ENCODE results near the gene YARS1. TPM values are rescaled to one million over a fixed set of nuclear protein-coding genes. Genes with fewer than 3 reads are reported as not detected.

YARS1 gene
- total RNA-seq, 3 donors from 2014 or later, result 53.8 to 67.5 (median 67.2) TPM

DNA sequence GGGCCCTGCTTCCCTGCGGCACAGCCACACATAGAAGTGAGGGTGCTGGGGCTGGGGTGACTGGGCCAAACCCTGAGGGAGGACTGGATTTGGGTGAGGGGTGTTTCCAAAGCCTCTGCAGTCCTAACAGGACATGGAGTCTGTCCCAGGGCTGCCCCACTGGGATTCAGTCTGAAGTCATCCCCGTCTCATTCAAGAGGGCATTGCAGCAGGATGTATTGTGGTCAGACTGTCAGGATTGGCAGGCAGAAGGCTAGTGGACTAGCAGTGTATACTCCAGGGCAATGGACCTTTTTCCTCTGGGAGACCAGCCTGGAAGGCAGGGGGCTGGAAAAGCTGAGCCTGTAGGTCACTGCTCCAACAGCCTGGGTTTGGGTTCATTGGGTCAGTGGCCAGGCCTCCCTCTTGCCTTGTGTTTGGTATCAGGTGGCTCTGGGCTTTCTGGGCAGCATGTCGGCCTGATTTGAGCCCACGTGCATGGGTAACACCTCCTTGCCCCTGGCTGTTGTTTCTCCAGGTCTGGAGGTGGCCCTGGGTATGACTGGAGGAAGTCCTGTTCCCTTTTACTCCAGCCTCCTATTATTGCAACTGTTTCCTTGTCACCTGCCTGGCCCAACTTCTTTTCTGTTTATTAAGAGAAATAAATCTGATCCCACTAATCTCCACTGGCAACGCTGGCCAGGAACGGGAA is 73.6 kb downstream of the YARS1 start:
- peaks cover 4 to 7% of the 10 kb centered on the region in 2 donors for H3K4me1 ChIP-seq
- no peaks in the 10 kb centered on the region for H3K27me3 ChIP-seq
- TF ChIP-seq, protein P1, sequence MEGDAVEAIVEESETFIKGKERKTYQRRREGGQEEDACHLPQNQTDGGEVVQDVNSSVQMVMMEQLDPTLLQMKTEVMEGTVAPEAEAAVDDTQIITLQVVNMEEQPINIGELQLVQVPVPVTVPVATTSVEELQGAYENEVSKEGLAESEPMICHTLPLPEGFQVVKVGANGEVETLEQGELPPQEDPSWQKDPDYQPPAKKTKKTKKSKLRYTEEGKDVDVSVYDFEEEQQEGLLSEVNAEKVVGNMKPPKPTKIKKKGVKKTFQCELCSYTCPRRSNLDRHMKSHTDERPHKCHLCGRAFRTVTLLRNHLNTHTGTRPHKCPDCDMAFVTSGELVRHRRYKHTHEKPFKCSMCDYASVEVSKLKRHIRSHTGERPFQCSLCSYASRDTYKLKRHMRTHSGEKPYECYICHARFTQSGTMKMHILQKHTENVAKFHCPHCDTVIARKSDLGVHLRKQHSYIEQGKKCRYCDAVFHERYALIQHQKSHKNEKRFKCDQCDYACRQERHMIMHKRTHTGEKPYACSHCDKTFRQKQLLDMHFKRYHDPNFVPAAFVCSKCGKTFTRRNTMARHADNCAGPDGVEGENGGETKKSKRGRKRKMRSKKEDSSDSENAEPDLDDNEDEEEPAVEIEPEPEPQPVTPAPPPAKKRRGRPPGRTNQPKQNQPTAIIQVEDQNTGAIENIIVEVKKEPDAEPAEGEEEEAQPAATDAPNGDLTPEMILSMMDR (IDR thresholded peaks at IDR 0.05), result peak in 1 of 3 donors; percentile 7
- no peak for TF ChIP-seq POLR2A (IDR thresholded peaks at IDR 0.05)
- DNase-seq (ENCODE audit: low spot score in 2 of 2), result no peak
- intact Hi-C loops (cut with DNase I; ENCODE audit: low total_unique reads), result no loop called here
- H3K36me3 ChIP-seq, result no peaks in the 10 kb centered on the region
- H3K27ac ChIP-seq, result peak overlapping the region; percentile 99
- H3K9me3 ChIP-seq, result no peaks in the 10 kb centered on the region
- H3K4me3 ChIP-seq, result peak overlapping the region in 2 of 3 donors; percentile 75 to 93

DNA sequence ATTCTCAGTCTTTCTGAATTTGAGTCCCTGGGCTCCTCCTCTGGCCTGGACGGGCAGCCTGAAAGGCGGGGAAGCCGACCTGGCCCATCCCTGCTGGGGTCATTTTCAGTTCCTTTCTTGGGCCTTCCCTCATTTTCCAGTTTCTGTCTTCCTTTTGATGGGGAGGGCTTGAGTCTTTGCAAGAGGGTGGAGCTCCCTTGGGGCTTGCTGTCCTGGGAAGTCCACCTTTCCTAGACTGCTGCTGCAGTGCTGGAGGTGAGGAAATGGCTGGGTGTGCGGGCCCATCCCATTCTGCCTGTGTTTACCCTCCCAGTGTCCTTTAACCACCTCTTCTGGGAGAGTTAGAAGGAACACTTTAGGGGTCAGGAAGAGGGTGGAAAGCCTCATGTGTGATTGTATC is 74.2 kb downstream of the YARS1 start:
- intact Hi-C loops (cut with DNase I; ENCODE audit: low total_unique reads), result no loop called here
- peak overlapping the region; percentile 71 to 93 (median 75) for H3K4me3 ChIP-seq
- peak overlapping the region; percentile 99 for H3K27ac ChIP-seq
- H3K36me3 ChIP-seq, result no peaks in the 10 kb centered on the region
- DNase-seq (ENCODE audit: low spot score in 2 of 2), result no peak
- H3K27me3 ChIP-seq, result no peaks in the 10 kb centered on the region
- TF ChIP-seq, protein P1 (IDR thresholded peaks at IDR 0.05), result no peak
- no peak for TF ChIP-seq POLR2A (IDR thresholded peaks at IDR 0.05)
- no peak for TF ChIP-seq POLR2AphosphoS5 (IDR thresholded peaks at IDR 0.05)
- H3K9me3 ChIP-seq, result no peaks in the 10 kb centered on the region
- H3K4me1 ChIP-seq, result peaks cover 4 to 7% of the 10 kb centered on the region in 2 donors

DNA sequence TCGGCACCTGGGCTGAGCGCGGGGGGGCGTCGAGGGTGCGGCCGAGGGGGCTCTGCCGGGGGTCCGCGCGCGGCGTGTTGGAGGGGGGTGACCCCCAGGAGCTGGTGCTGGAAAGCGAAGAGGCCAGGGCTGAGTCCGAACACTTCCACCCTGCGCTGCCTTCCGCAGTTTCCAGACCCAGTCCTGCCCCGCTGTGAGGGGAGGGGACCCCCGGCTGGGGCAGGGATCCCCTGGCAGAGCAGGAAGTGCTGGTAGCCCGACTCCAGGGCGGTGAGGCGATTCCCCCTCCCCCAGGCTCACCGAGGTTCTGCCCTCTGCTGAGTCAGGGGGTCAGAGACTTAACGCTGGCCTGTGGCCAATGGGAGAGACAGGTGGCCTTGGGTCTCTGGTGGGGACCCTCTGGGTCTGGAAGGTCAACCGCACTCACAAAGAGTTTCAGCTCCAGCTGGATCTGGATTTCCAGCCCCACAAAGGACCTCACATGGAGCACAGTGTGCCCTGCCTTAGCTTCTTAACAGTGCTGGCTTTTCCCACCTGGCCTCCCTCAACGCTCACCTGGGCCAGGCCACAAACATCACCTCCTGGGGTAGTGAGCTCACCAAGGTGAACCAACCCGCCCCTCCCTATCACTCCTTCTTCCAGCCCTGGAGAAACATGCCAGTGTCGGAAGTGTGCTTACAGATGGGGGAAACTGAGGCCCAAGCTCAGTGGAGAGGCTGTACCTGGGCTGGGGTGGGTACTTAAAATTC is 74.8 kb downstream of the YARS1 start:
- Histone ChIP-seq H3K36me3 (no peaks in the 10 kb centered on the region), H3K9me3 (no peaks in the 10 kb centered on the region), H3K27ac (peak overlapping the region; percentile 99), H3K4me1 (peaks cover 4 to 10% of the 10 kb centered on the region in 2 donors), H3K4me3 (peak overlapping the region; percentile 71 to 93 (median 75)), H3K27me3 (no peaks in the 10 kb centered on the region)
- intact Hi-C loops (cut with DNase I; ENCODE audit: low total_unique reads), result no loop called here
- TF ChIP-seq POLR2AphosphoS5 (IDR thresholded peaks at IDR 0.05) (no peak), POLR2A (IDR thresholded peaks at IDR 0.05) (no peak)
- TF ChIP-seq, protein P1 (IDR thresholded peaks at IDR 0.05), result no peak
- peak; percentile 59 to 63 for DNase-seq (ENCODE audit: low spot score in 2 of 2)

DNA sequence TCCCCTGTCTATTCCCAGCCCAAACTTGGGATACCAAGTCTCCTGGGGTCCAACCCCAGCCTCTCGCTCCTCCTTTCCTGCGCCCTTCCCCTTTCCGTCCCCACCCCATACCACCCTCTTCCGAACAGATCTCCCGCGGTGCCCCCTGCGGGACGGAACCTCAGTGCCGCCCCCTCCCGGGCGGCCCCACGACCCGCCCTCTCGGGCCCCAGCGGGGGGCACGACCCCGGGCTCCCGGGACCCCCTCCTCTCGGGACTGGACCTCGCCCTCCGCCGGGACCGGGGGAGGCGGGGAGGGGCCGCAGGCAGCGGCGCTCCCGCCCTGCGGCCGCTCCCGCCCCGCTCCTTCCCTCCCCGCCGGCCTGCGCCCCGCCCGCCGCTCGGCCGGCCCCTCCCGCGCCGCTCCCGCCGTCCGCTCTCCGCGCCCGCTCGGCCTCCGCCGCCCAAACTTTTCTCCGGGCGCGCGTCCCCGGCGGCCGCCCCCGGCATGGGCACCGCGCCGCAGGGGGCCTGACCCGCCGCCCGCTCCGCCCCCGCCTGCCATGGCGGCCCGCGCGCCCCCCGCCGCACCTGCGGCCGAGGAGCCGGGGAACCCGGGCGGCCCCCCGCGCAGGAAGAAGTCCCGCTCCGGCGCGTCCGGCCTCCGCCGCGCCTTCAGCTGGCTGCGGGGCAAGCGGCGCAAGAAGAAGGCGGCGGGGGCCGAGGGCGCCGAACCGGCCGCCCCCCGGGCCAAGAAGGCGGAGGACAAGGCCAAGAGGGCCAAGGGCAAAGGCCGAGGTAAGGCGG is 75.6 kb downstream of the YARS1 start:
- Histone ChIP-seq H3K27ac (peak overlapping the region; percentile 99), H3K36me3 (no peaks in the 10 kb centered on the region), H3K9me3 (no peaks in the 10 kb centered on the region), H3K4me3 (peak overlapping the region; percentile 71 to 93 (median 75)), H3K27me3 (no peaks in the 10 kb centered on the region), H3K4me1 (peaks cover 4 to 11% of the 10 kb centered on the region in 2 donors)
- intact Hi-C loops (cut with DNase I; ENCODE audit: low total_unique reads), result no loop called here
- DNase-seq (ENCODE audit: low spot score in 2 of 2), result no peak
- TF ChIP-seq POLR2A (IDR thresholded peaks at IDR 0.05) (no peak), POLR2AphosphoS5 (IDR thresholded peaks at IDR 0.05) (no peak)
- TF ChIP-seq, protein P1 (IDR thresholded peaks at IDR 0.05), result peak in 1 of 3 donors; percentile 30

Data from breast epithelium (tissue), 4 donors.